SK-N-SH (cell line): ENCODE measurements around the gene WASL. TPM values are rescaled to one million over a fixed set of nuclear protein-coding genes. Genes with fewer than 3 reads are reported as not detected.

ENCODE experiments used
- CTCF ChIA-PET: fragments of 300-600, 350-600 bp; formaldehyde crosslinking; extraction: SDS; loops from one replicate; lab custom pipeline; 2021; lab: Yijun Ruan, JAX
- POLR2A ChIA-PET: fragments of 350-600 bp; sonication (Branson Sonifier 250); formaldehyde crosslinking; extraction: SDS; loops from one replicate; lab custom pipeline; 2020; ENCODE audit warnings: antibody characterized with exemption, inconsistent platforms; lab: Yijun Ruan, JAX
- DNase-seq: peaks from one replicate; pipeline ENCODE4 v3.0.0; 2012
- H2AFZ ChIP-seq: fragments of 200-600 bp; sonication (generic); 2 replicates; pipeline ENCODE4 v1.8.1; 2016; ENCODE audit warnings: antibody characterized with exemption, mild to moderate bottlenecking, low read depth
- H3F3A ChIP-seq: fragments of 200-600 bp; sonication (generic); replicated peaks from 2 replicates; pipeline ENCODE3; 2016; ENCODE audit warnings: antibody characterized with exemption, mild to moderate bottlenecking; ENCODE audit not compliant: insufficient read depth
- H3K27ac ChIP-seq, 2 experiments: fragments of 200-500 bp in 1 of 2; fragments of 200-600 bp in 1 of 2; sonication (Bioruptor generic) in 1 of 2; sonication (generic), shearing (Covaris generic) in 1 of 2; 2 replicates each; pipeline versions ENCODE4 v1.5.1 to v1.6.1; 2014 to 2016; ENCODE audit warnings: low read depth in 2 of 2, inconsistent platforms in 1 of 2, low read length in 1 of 2, mild to moderate bottlenecking in 1 of 2, mixed read lengths in 1 of 2
- H3K27me3 ChIP-seq: fragments of 200-600 bp; sonication (generic), shearing (Covaris generic); 2 replicates; pipeline ENCODE4 v1.6.1; 2016; ENCODE audit warnings: mixed run types; ENCODE audit not compliant: insufficient read depth
- H3K36me3 ChIP-seq, 2 experiments: fragments of 200-500 bp in 1 of 2; fragments of 200-600 bp in 1 of 2; sonication (Bioruptor generic) in 1 of 2; sonication (generic) in 1 of 2; replicated peaks in 1 of 2; 2 replicates each; pipeline versions ENCODE3 to v1.5.1; 2014 to 2016; ENCODE audit warnings: low read length in 1 of 2, mild to moderate bottlenecking in 1 of 2; ENCODE audit not compliant: insufficient read depth in 2 of 2, control insufficient read depth in 1 of 2
- H3K4me1 ChIP-seq, 2 experiments: fragments of 200-500 bp in 1 of 2; fragments of 200-600 bp in 1 of 2; sonication (Bioruptor generic) in 1 of 2; sonication (generic), shearing (Covaris generic) in 1 of 2; 2 replicates each; pipeline versions ENCODE4 v1.5.1 to v1.6.1; 2014 to 2016; ENCODE audit warnings: low read depth in 1 of 2, low read length in 1 of 2, mixed run types in 1 of 2; ENCODE audit not compliant: insufficient read depth in 2 of 2, control insufficient read depth in 1 of 2
- H3K4me2 ChIP-seq: fragments of 200-600 bp; sonication (generic), shearing (Covaris generic); 2 replicates; pipeline ENCODE4 v1.6.1; 2017; ENCODE audit warnings: mixed run types
- H3K4me3 ChIP-seq, 2 experiments: fragments of 200-500 bp in 1 of 2; fragments of 200-600 bp in 1 of 2; sonication (Bioruptor generic) in 1 of 2; sonication (generic), shearing (Covaris generic) in 1 of 2; 2 replicates each; pipeline versions ENCODE4 v1.5.1 to v1.8.1; 2014 to 2016; ENCODE audit warnings: low read depth in 2 of 2, inconsistent platforms in 1 of 2, low read length in 1 of 2, mild to moderate bottlenecking in 1 of 2, mixed read lengths in 1 of 2, moderate library complexity in 1 of 2
- H3K79me2 ChIP-seq: fragments of 200-600 bp; sonication (generic); 2 replicates; pipeline ENCODE4 v1.8.1; 2017; ENCODE audit warnings: mild to moderate bottlenecking; ENCODE audit not compliant: insufficient read depth
- H3K9ac ChIP-seq: fragments of 200-600 bp; sonication (generic); 2 replicates; pipeline ENCODE4 v1.6.1; 2017; ENCODE audit warnings: mixed run types
- H3K9me2 ChIP-seq: fragments of 200-600 bp; sonication (generic); 2 replicates; pipeline ENCODE4 v1.6.1; 2017; ENCODE audit warnings: mixed run types
- H3K9me3 ChIP-seq: fragments of 200-600 bp; sonication (generic); 2 replicates; pipeline ENCODE4 v1.6.1; 2017; ENCODE audit warnings: mixed run types, mild to moderate bottlenecking, moderate library complexity
- H4K20me1 ChIP-seq: fragments of 200-600 bp; sonication (generic); 2 replicates; pipeline ENCODE4 v1.6.1; 2017; ENCODE audit warnings: mild to moderate bottlenecking, mixed run types; ENCODE audit not compliant: insufficient read depth
- CHD2 ChIP-seq: fragments of 150-350 bp; IDR thresholded peaks from 2 replicates; pipeline ENCODE4 v1.6.1; 2018; ENCODE audit warnings: low read length; ENCODE audit not compliant: partially characterized antibody
- ELF1 ChIP-seq: IDR thresholded peaks from 2 replicates; pipeline ENCODE4 v1.4.0; 2012
- EP300 ChIP-seq, 2 experiments: IDR thresholded peaks; 2 replicates each; pipeline versions ENCODE4 v1.4.0 to v1.6.1; 2012; ENCODE audit warnings: borderline replicate concordance in 1 of 2, low read depth in 1 of 2, low read length in 1 of 2
- EZH2phosphoT487 ChIP-seq: fragments of 200-600 bp; sonication (generic); IDR thresholded peaks from 2 replicates; pipeline ENCODE4 v1.6.1; 2017; ENCODE audit warnings: low read depth, mixed run types, mild to moderate bottlenecking, antibody characterized with exemption, moderate library complexity, borderline replicate concordance
- FOXM1 ChIP-seq: IDR thresholded peaks from 2 replicates; pipeline ENCODE4 v1.4.0; 2012; ENCODE audit warnings: low read depth, mild to moderate bottlenecking
- GATA2 ChIP-seq: sonication (generic); formaldehyde crosslinking; IDR thresholded peaks from 2 replicates; pipeline ENCODE4 v1.5.0; 2020; ENCODE audit warnings: mild to moderate bottlenecking, missing genetic modification reagents
- IRF3 ChIP-seq: fragments of 150-350 bp; IDR thresholded peaks from 2 replicates; pipeline ENCODE4 v1.6.1; 2016; ENCODE audit warnings: mild to moderate bottlenecking, low read depth, low read length
- JUND ChIP-seq: IDR thresholded peaks from 2 replicates; pipeline ENCODE4 v1.4.0; 2012
- MAX ChIP-seq: IDR thresholded peaks from 2 replicates; pipeline ENCODE4 v1.4.0; 2012; ENCODE audit warnings: low read depth
- MEF2A ChIP-seq: IDR thresholded peaks from 2 replicates; pipeline ENCODE4 v1.4.0; 2012; ENCODE audit warnings: low read depth, borderline replicate concordance
- NFIC ChIP-seq: IDR thresholded peaks from 2 replicates; pipeline ENCODE4 v1.4.0; 2012; ENCODE audit warnings: borderline replicate concordance
- NRF1 ChIP-seq: IDR thresholded peaks from 2 replicates; pipeline ENCODE4 v1.6.1; 2012; ENCODE audit warnings: low read depth, mild to moderate bottlenecking, low read length
- RAD21 ChIP-seq: IDR thresholded peaks from 2 replicates; pipeline ENCODE4 v1.6.1; 2012; ENCODE audit warnings: mild to moderate bottlenecking, low read length
- RCOR1 ChIP-seq: fragments of 150-350 bp; IDR thresholded peaks from 2 replicates; pipeline ENCODE4 v1.6.1; 2017; ENCODE audit warnings: antibody characterized with exemption, low read length
- RXRA ChIP-seq: IDR thresholded peaks from 2 replicates; pipeline ENCODE4 v1.4.0; 2012; ENCODE audit warnings: low read depth, mild to moderate bottlenecking, borderline replicate concordance
- SIN3A ChIP-seq: IDR thresholded peaks from 2 replicates; pipeline ENCODE4 v1.6.1; 2012; ENCODE audit warnings: low read depth, mild to moderate bottlenecking, low read length, moderate library complexity, borderline replicate concordance
- SMC3 ChIP-seq: IDR thresholded peaks from 2 replicates; pipeline ENCODE4 v1.6.1; 2012; ENCODE audit warnings: low read depth, low read length, improper control_type of control experiment
- TAF1 ChIP-seq: IDR thresholded peaks from 2 replicates; pipeline ENCODE4 v1.6.1; 2012; ENCODE audit warnings: low read depth, mild to moderate bottlenecking, low read length, moderate library complexity, borderline replicate concordance
- ZBTB33 ChIP-seq: IDR thresholded peaks from 2 replicates; pipeline ENCODE4 v1.4.0; 2012; ENCODE audit warnings: low read depth, borderline replicate concordance
- WGBS: methylation state at CpG from one replicate; pipeline ENCODE4 v1.1.6; 2017; ENCODE audit warnings: low lambda C conversion rate; 5-methylcytosine and 5-hydroxymethylcytosine counted together
- polyA plus RNA-seq, 3 experiments: library from polyadenylated mRNA; depleted of rRNA; stranded (reverse); fragments of >200 nt; gene quantifications; 2 replicates each; pipeline ENCODE4 v1.2.3, GENCODE V29; 2012

The WASL gene
- polyA plus RNA-seq, 1 of the 3 experiments (the other 2 are of a cell fraction): 9.9 TPM

GRCh38 chr7:123757095-123757494, 8.3 kb upstream of the WASL start:
- Histone ChIP-seq H3K4me2 (no peak overlapping the region), H3K9ac (no peak overlapping the region)

GRCh38 chr7:123755338-123755737, 6.5 kb upstream of the WASL start:
- 94% methylated on average over 1 of the region's 1 CpG for WGBS
- Histone ChIP-seq H3K4me3 (no peak overlapping the region), H3K36me3 (no peaks in the 10 kb centered on the region), H3K4me2 (no peak overlapping the region), H4K20me1 (no peaks in the 10 kb centered on the region), H2AFZ (no peak overlapping the region), H3K9me3 (no peaks in the 10 kb centered on the region), H3K79me2 (peaks cover 6% of the 10 kb centered on the region), H3K4me1 (peaks cover 16 to 21% of the 10 kb centered on the region in 2 experiments; a peak in 2 of 4 replicates), H3F3A (peaks cover 18% of the 10 kb centered on the region), H3K27ac (no peak overlapping the region), H3K9ac (no peak overlapping the region), H3K9me2 (no peaks in the 10 kb centered on the region), H3K27me3 (no peaks in the 10 kb centered on the region)
- ChIA-PET CTCF (interaction anchor here (0.6 to 1.2 kb wide), 3 partner anchors 20 to 955 kb away, joined by 3 read pairs; no protein-coding TSS in a partner anchor), POLR2A (no interaction called here)
- no peak for DNase-seq
- no peak for TF ChIP-seq MAX

More at GRCh38 chr7:123757095-123757494, 8.3 kb upstream of the WASL start:
- Histone ChIP-seq H3F3A (peaks cover 5% of the 10 kb centered on the region), H4K20me1 (no peaks in the 10 kb centered on the region), H3K4me1 (peaks cover 5 to 6% of the 10 kb centered on the region in 2 experiments; a peak in 2 of 4 replicates), H3K9me2 (no peaks in the 10 kb centered on the region), H3K4me3 (no peak overlapping the region), H3K27me3 (no peaks in the 10 kb centered on the region), H3K27ac (no peak overlapping the region), H3K36me3 (no peaks in the 10 kb centered on the region), H2AFZ (no peak overlapping the region), H3K9me3 (no peaks in the 10 kb centered on the region), H3K79me2 (no peaks in the 10 kb centered on the region)
- 26% methylated on average over 1 of the region's 1 CpG for WGBS
- no peak for DNase-seq
- TF ChIP-seq ELF1 (no peak), JUND (no peak), CHD2 (no peak), NFIC (no peak), RCOR1 (no peak), SMC3 (no peak), MAX (no peak)
- POLR2A ChIA-PET: no interaction called here
- CTCF ChIA-PET: interaction anchor here (0.6 to 1.4 kb wide), 3 partner anchors 15 to 43 kb away, joined by 3 to 4 read pairs (median 3); no protein-coding TSS in a partner anchor

- Histone ChIP-seq H3K4me1 (peaks cover 16 to 27% of the 10 kb centered on the region in 2 experiments; a peak in 2 of 4 replicates), H3K36me3 (no peaks in the 10 kb centered on the region), H3K79me2 (peaks cover 9% of the 10 kb centered on the region), H2AFZ (no peak overlapping the region), H3K4me2 (no peak overlapping the region), H3K9me2 (no peaks in the 10 kb centered on the region), H3K9ac (no peak overlapping the region), H3K27me3 (no peaks in the 10 kb centered on the region), H3F3A (peaks cover 28% of the 10 kb centered on the region), H3K27ac (no peak overlapping the region), H3K4me3 (no peak overlapping the region), H3K9me3 (no peaks in the 10 kb centered on the region), H4K20me1 (no peaks in the 10 kb centered on the region)
- POLR2A ChIA-PET: no interaction called here
- DNase-seq: no peak
- CTCF ChIA-PET: interaction anchor here (0.9 to 1.2 kb wide), 3 partner anchors 21 to 43 kb away, joined by 3 read pairs; no protein-coding TSS in a partner anchor
- 69% methylated on average over 3 of the region's 3 CpGs for WGBS
- TF ChIP-seq TAF1 (no peak), IRF3 (no peak), RAD21 (no peak), CHD2 (no peak), EZH2phosphoT487 (no peak), ELF1 (no peak), NFIC (no peak), MEF2A (no peak), ZBTB33 (no peak), SIN3A (no peak), FOXM1 (no peak), RXRA (no peak), EP300 (IDR thresholded peaks at IDR 0.05; ENCODE audit: borderline replicate concordance in 1 of 2, low read depth in 1 of 2, low read length in 1 of 2) (no peak), NRF1 (no peak), GATA2 (CRISPR knock-in tag) (no peak)
Observed at GRCh38 chr7:123754271-123754871, 5.6 kb upstream of the WASL start.
